HG03175 (cell line): Measurements from ENCODE around the gene THBS1.

Source experiments
- ATAC-seq: cut with Tn5 transposase; IDR thresholded peaks from one replicate; pipeline ENCODE4 v1.9.1; 2021; ENCODE audit warnings: mild to moderate bottlenecking, moderate library complexity; ENCODE audit not compliant: unreplicated experiment

THBS1 gene

GRCh38 chr15:39588531-39589192, 7.8 kb downstream of the THBS1 start:
- no peak for ATAC-seq

GRCh38 chr15:39589193-39589814, 8.4 kb downstream of the THBS1 start:
- no peak for ATAC-seq

- ATAC-seq: no peak
These were observed 9.2 kb downstream of the THBS1 start for GRCh38 chr15:39589815-39590644.

GRCh38 chr15:39591141-39591895, 10.4 kb downstream of the THBS1 start:
- ATAC-seq: no peak

GRCh38 chr15:39591896-39592315, 11.0 kb downstream of the THBS1 start:
- ATAC-seq: no peak

GRCh38 chr15:39592500-39592899, 11.6 kb downstream of the THBS1 start:
- no peak for ATAC-seq

GRCh38 chr15:39593071-39593655, 12.3 kb downstream of the THBS1 start:
- no peak for ATAC-seq

- no peak for ATAC-seq
These were observed 13.0 kb downstream of the THBS1 start for GRCh38 chr15:39593656-39594445.

GRCh38 chr15:39594446-39595337, 13.8 kb downstream of the THBS1 start:
- no peak for ATAC-seq

GRCh38 chr15:39595338-39596221, 14.7 kb downstream of the THBS1 start:
- no peak for ATAC-seq

- ATAC-seq: no peak
These were observed 15.6 kb downstream of the THBS1 start for GRCh38 chr15:39596358-39597051.

GRCh38 chr15:39597336-39597735, 16.5 kb downstream of the THBS1 start:
- no peak for ATAC-seq

- no peak for ATAC-seq
These were observed 16.9 kb downstream of the THBS1 start for GRCh38 chr15:39597751-39598185.

GRCh38 chr15:39598186-39598850, 17.4 kb downstream of the THBS1 start:
- no peak for ATAC-seq

GRCh38 chr15:39598958-39599845, 18.3 kb downstream of the THBS1 start:
- ATAC-seq: no peak

- ATAC-seq: no peak
These were observed 19.0 kb downstream of the THBS1 start for GRCh38 chr15:39599871-39600270.
